Loucy (cell line): Measurements from ENCODE around the gene SLC38A10.

ENCODE experiments used
- CTCF ChIP-seq: fragments of 200-600 bp; sonication (generic); conservative IDR thresholded peaks from 2 replicates; pipeline ENCODE4 v1.5.1; 2014; ENCODE audit warnings: mild to moderate bottlenecking, antibody characterized with exemption, low read length
- EZH2phosphoT487 ChIP-seq: fragments of 200-600 bp; IDR thresholded peaks from 2 replicates; pipeline ENCODE4 v1.6.1; 2018; ENCODE audit warnings: antibody characterized with exemption, mild to moderate bottlenecking, moderate library complexity, borderline replicate concordance

GRCh38 chr17:81238815-81239713, 56.0 kb downstream of the SLC38A10 start, which contains the start of the genes NDUFAF8 and TEPSIN:
- TF ChIP-seq CTCF (no peak), EZH2phosphoT487 (no peak)
